H1 (cell line): ENCODE measurements around the gene CCDC198. TPM values are rescaled to one million over a fixed set of nuclear protein-coding genes. Genes with fewer than 3 reads are reported as not detected.

ENCODE experiments used
- CTCF ChIA-PET: fragments of 300-600 bp; sonication (Branson Sonifier 250); formaldehyde crosslinking; loops from one replicate; lab custom pipeline; 2021; ENCODE audit not compliant: partially characterized antibody; lab: Charles Lee
- POLR2A ChIA-PET: fragments of 300-600 bp; sonication (Branson Sonifier 250); formaldehyde crosslinking; loops from one replicate; lab custom pipeline; 2021; ENCODE audit warnings: inconsistent platforms; ENCODE audit not compliant: partially characterized antibody; lab: Charles Lee
- DNase-seq, 2 experiments: peaks; one replicate each; pipeline versions ENCODE4 v3.0.0 to v3.0.0-alpha.2; 2010 to 2022; ENCODE audit warnings: low spot score in 2 of 2, low read depth in 1 of 2, mixed read lengths in 1 of 2
- FAIRE-seq: peaks from 2 replicates; lab custom pipeline; 2011; peaks lifted over from hg19 to GRCh38; lab: Jason Lieb, UNC
- H2AFZ ChIP-seq: 2 replicates; pipeline ENCODE4 v1.8.1; 2012; ENCODE audit warnings: low read length, inconsistent platforms
- H2AK5ac ChIP-seq: 2 replicates; pipeline ENCODE4 v1.6.1; 2013; ENCODE audit warnings: low read depth, low read length
- H2BK120ac ChIP-seq: replicated peaks from 2 replicates; pipeline ENCODE3; 2013; ENCODE audit warnings: low read depth, low read length, inconsistent platforms
- H2BK12ac ChIP-seq: 2 replicates; pipeline ENCODE4 v1.6.1; 2013; ENCODE audit warnings: low read depth, low read length
- H2BK15ac ChIP-seq: 2 replicates; pipeline ENCODE4 v1.6.1; 2013; ENCODE audit warnings: low read length
- H2BK20ac ChIP-seq: 2 replicates; pipeline ENCODE4 v1.6.1; 2013; ENCODE audit warnings: low read length
- H2BK5ac ChIP-seq: 2 replicates; pipeline ENCODE4 v1.6.1; 2013; ENCODE audit warnings: low read depth, low read length
- H3K14ac ChIP-seq: 2 replicates; pipeline ENCODE4 v1.6.1; 2013; ENCODE audit warnings: inconsistent platforms; ENCODE audit not compliant: insufficient read length
- H3K18ac ChIP-seq: 2 replicates; pipeline ENCODE4 v1.6.1; 2013; ENCODE audit warnings: low read length; ENCODE audit errors: extremely low read depth
- H3K23ac ChIP-seq: 2 replicates; pipeline ENCODE4 v1.6.1; 2013; ENCODE audit warnings: inconsistent platforms; ENCODE audit not compliant: insufficient read length
- H3K23me2 ChIP-seq: 2 replicates; pipeline ENCODE4 v1.6.1; 2013; ENCODE audit warnings: low read depth, low read length
- H3K27ac ChIP-seq: 2 replicates; pipeline ENCODE4 v1.6.1; 2011; ENCODE audit warnings: low read depth, low read length, inconsistent platforms
- H3K27me3 ChIP-seq, 4 experiments: replicated peaks in 1 of 4; 1 replicate in 1 of 4; 2 replicates in 3 of 4; pipeline versions ENCODE4 v1.6.1 to v1.8.1; 2011 to 2013; ENCODE audit warnings: low read length in 3 of 4, mild to moderate bottlenecking in 3 of 4, inconsistent platforms in 2 of 4, mixed read lengths in 2 of 4, moderate library complexity in 1 of 4; ENCODE audit not compliant: control insufficient read depth in 3 of 4, insufficient read depth in 3 of 4; ENCODE audit errors: extremely low read depth in 1 of 4
- H3K36me3 ChIP-seq, 4 experiments: 2 replicates each; pipeline versions ENCODE4 v1.6.1 to v1.8.1; 2011 to 2013; ENCODE audit warnings: mild to moderate bottlenecking in 4 of 4, low read length in 3 of 4, moderate library complexity in 2 of 4, control low read depth in 1 of 4, inconsistent platforms in 1 of 4; ENCODE audit not compliant: insufficient read depth in 4 of 4, control insufficient read depth in 2 of 4
- H3K4ac ChIP-seq: replicated peaks from 2 replicates; pipeline ENCODE3; 2013; ENCODE audit warnings: low read length, low read depth, mixed read lengths, inconsistent platforms; ENCODE audit not compliant: insufficient read length
- H3K4me1 ChIP-seq, 4 experiments: replicated peaks in 1 of 4; 1 replicate in 1 of 4; 2 replicates in 3 of 4; pipeline versions ENCODE4 v1.6.1 to v1.8.1; 2011 to 2013; ENCODE audit warnings: low read length in 3 of 4, inconsistent platforms in 2 of 4, mixed read lengths in 1 of 4; ENCODE audit not compliant: insufficient read depth in 4 of 4, control insufficient read depth in 3 of 4
- H3K4me2 ChIP-seq, 2 experiments: 2 replicates each; pipeline versions ENCODE4 v1.6.1 to v1.8.1; 2011 to 2013; ENCODE audit warnings: low read depth in 2 of 2, low read length in 2 of 2, control low read depth in 1 of 2, inconsistent platforms in 1 of 2, mild to moderate bottlenecking in 1 of 2; ENCODE audit not compliant: insufficient read depth in 1 of 2
- H3K4me3 ChIP-seq, 4 experiments: fragments of 200-600, 300-600 bp in 1 of 4; sonication (generic), shearing (Covaris generic), sonication (Bioruptor Twin) in 1 of 4; 2 replicates each; pipeline versions ENCODE4 v1.5.1 to v1.8.1; 2011 to 2016; ENCODE audit warnings: low read length in 4 of 4, low read depth in 3 of 4, control low read depth in 2 of 4, inconsistent platforms in 2 of 4, mild to moderate bottlenecking in 2 of 4, mixed read lengths in 1 of 4, moderate library complexity in 1 of 4; ENCODE audit not compliant: insufficient read depth in 2 of 4; ENCODE audit errors: extremely low read depth in 1 of 4
- H3K56ac ChIP-seq: replicated peaks from 2 replicates; pipeline ENCODE3; 2013; ENCODE audit warnings: low read depth, mild to moderate bottlenecking, mixed read lengths, low read length, inconsistent platforms; ENCODE audit not compliant: insufficient read length
- H3K79me1 ChIP-seq: 2 replicates; pipeline ENCODE4 v1.6.1; 2013; ENCODE audit warnings: low read depth, low read length, control low read depth
- H3K79me2 ChIP-seq, 2 experiments: 2 replicates each; pipeline versions ENCODE4 v1.6.1 to v1.8.1; 2012 to 2013; ENCODE audit warnings: low read length in 2 of 2, mild to moderate bottlenecking in 2 of 2, inconsistent platforms in 1 of 2; ENCODE audit not compliant: insufficient read depth in 2 of 2, control insufficient read depth in 1 of 2
- H3K9ac ChIP-seq, 4 experiments: replicated peaks in 1 of 4; 1 replicate in 1 of 4; 2 replicates in 3 of 4; pipeline versions ENCODE4 v1.6.1 to v1.8.1; 2011 to 2013; ENCODE audit warnings: low read depth in 3 of 4, low read length in 3 of 4, control low read depth in 2 of 4, mild to moderate bottlenecking in 2 of 4, moderate library complexity in 2 of 4, inconsistent platforms in 1 of 4; ENCODE audit errors: extremely low read depth in 1 of 4
- H3K9me3 ChIP-seq, 2 experiments: 2 replicates each; pipeline versions ENCODE4 v1.6.1 to v1.8.1; 2012 to 2013; ENCODE audit warnings: mild to moderate bottlenecking in 2 of 2, moderate library complexity in 2 of 2, control low read depth in 1 of 2, inconsistent platforms in 1 of 2, low read depth in 1 of 2, low read length in 1 of 2, mixed read lengths in 1 of 2; ENCODE audit not compliant: insufficient read depth in 2 of 2
- H4K20me1 ChIP-seq, 2 experiments: replicated peaks in 1 of 2; 2 replicates each; pipeline versions ENCODE3 to v1.8.1; 2011 to 2013; ENCODE audit warnings: inconsistent platforms in 2 of 2, low read length in 2 of 2, mild to moderate bottlenecking in 1 of 2; ENCODE audit not compliant: insufficient read depth in 2 of 2, control insufficient read depth in 1 of 2
- H4K5ac ChIP-seq: 2 replicates; pipeline ENCODE4 v1.6.1; 2013; ENCODE audit warnings: low read length, low read depth, mixed read lengths, inconsistent platforms; ENCODE audit not compliant: insufficient read length
- H4K8ac ChIP-seq: 2 replicates; pipeline ENCODE4 v1.8.0; 2013; ENCODE audit warnings: mild to moderate bottlenecking, moderate library complexity, low read length, inconsistent platforms; ENCODE audit not compliant: insufficient read depth; ENCODE audit errors: extremely low read depth
- H4K91ac ChIP-seq: replicated peaks from 2 replicates; pipeline ENCODE3; 2013; ENCODE audit warnings: low read length, mixed read lengths, inconsistent platforms; ENCODE audit not compliant: insufficient read length
- BACH1 ChIP-seq: IDR thresholded peaks from 2 replicates; pipeline ENCODE4 v1.6.1; 2012; ENCODE audit warnings: low read length, improper control_type of control experiment
- BCL11A ChIP-seq, 2 experiments: IDR thresholded peaks; one replicate each; pipeline ENCODE4 v1.6.1; 2011; ENCODE audit warnings: low read depth in 2 of 2, low read length in 2 of 2, mild to moderate bottlenecking in 2 of 2
- CEBPB ChIP-seq: IDR thresholded peaks from 2 replicates; pipeline ENCODE4 v1.6.1; 2012; ENCODE audit warnings: low read depth, low read length
- CREB1 ChIP-seq: IDR thresholded peaks from 2 replicates; pipeline ENCODE4 v1.6.1; 2012; ENCODE audit warnings: inconsistent platforms
- CTBP2 ChIP-seq: IDR thresholded peaks from 2 replicates; pipeline ENCODE4 v1.7.0; 2011; ENCODE audit warnings: borderline replicate concordance, mild to moderate bottlenecking, moderate library complexity, mixed read lengths, low read length; ENCODE audit not compliant: insufficient read depth, insufficient read length
- GABPA ChIP-seq: IDR thresholded peaks from 2 replicates; pipeline ENCODE4 v1.6.1; 2011; ENCODE audit warnings: mild to moderate bottlenecking, low read length, moderate library complexity, borderline replicate concordance; ENCODE audit not compliant: insufficient read depth
- HDAC6 ChIP-seq: IDR thresholded peaks from one replicate; pipeline ENCODE4 v1.7.1; 2012; ENCODE audit warnings: low read depth, mild to moderate bottlenecking, inconsistent platforms, low read length, moderate library complexity
- KDM4A ChIP-seq: IDR thresholded peaks from one replicate; pipeline ENCODE4 v1.7.1; 2012; ENCODE audit warnings: low read depth, mild to moderate bottlenecking, moderate library complexity, low read length, inconsistent platforms; ENCODE audit not compliant: severe bottlenecking
- NANOG ChIP-seq: IDR thresholded peaks from 2 replicates; pipeline ENCODE4 v1.6.1; 2011; ENCODE audit warnings: low read length, low read depth, mild to moderate bottlenecking, inconsistent platforms; ENCODE audit not compliant: insufficient read depth, poor library complexity, severe bottlenecking
- POLR2AphosphoS5 ChIP-seq: IDR thresholded peaks from 2 replicates; pipeline ENCODE4 v1.6.1; 2011; ENCODE audit warnings: low read depth, low read length
- POU5F1 ChIP-seq: IDR thresholded peaks from 2 replicates; pipeline ENCODE4 v1.6.1; 2011; ENCODE audit warnings: low read depth, mild to moderate bottlenecking, low read length, moderate library complexity
- SP4 ChIP-seq: IDR thresholded peaks from 2 replicates; pipeline ENCODE4 v1.6.1; 2012; ENCODE audit warnings: low read length, inconsistent platforms
- SRF ChIP-seq: IDR thresholded peaks from 2 replicates; pipeline ENCODE4 v1.6.1; 2011; ENCODE audit warnings: mild to moderate bottlenecking, low read depth, low read length, moderate library complexity
- SUZ12 ChIP-seq: fragments of 200-600 bp; sonication (generic); IDR thresholded peaks from 2 replicates; pipeline ENCODE4 v1.6.1; 2012; ENCODE audit warnings: mild to moderate bottlenecking, inconsistent platforms, low read length, moderate library complexity, mixed read lengths
- TAF1 ChIP-seq: IDR thresholded peaks from 2 replicates; pipeline ENCODE4 v1.6.1; 2011; ENCODE audit warnings: mild to moderate bottlenecking, low read depth, low read length
- ZNF274 ChIP-seq: IDR thresholded peaks from 2 replicates; pipeline ENCODE4 v1.7.0; 2012; ENCODE audit warnings: low read length, borderline replicate concordance; ENCODE audit errors: extremely low read depth
- WGBS, 2 experiments: shearing (Covaris generic) in 1 of 2; methylation state at CpG; one replicate each; pipeline versions ENCODE4 v1.1.6 to v1.1.7; 2013 to 2015; ENCODE audit warnings: low lambda C conversion rate in 2 of 2, mixed read lengths in 2 of 2, inconsistent platforms in 1 of 2, low coverage in 1 of 2, missing lambda C conversion rate in 1 of 2; ENCODE audit not compliant: insufficient replicate concordance in 2 of 2, insufficient coverage in 1 of 2, insufficient read length in 1 of 2; ENCODE audit errors: extremely low coverage in 1 of 2, missing lambda C conversion rate in 1 of 2; 5-methylcytosine and 5-hydroxymethylcytosine counted together
- polyA plus RNA-seq, 7 experiments: library from polyadenylated mRNA; depleted of rRNA in 3 of 7; stranded (reverse) in 5 of 7; unstranded in 2 of 7; fragments of >200 nt in 5 of 7; fragments of 200-250 nt in 2 of 7; gene quantifications; 1 replicate in 5 of 7; 2 replicates in 1 of 7; 4 replicates in 1 of 7; pipeline versions ENCODE4 v1.2.1 to v1.2.3, GENCODE V29; 2011 to 2013; ENCODE audit warnings: missing spikeins in 2 of 7, mixed read lengths in 2 of 7
- total RNA-seq: library from RNA; stranded (reverse); fragmentation: NEBNext Ultra II Directional; extraction: Animal tissue kit (Norgen Biotek cat#: 25700); gene quantifications from 2 replicates; pipeline ENCODE4 v1.2.1, GENCODE V29; 2021

CCDC198 gene
- total and polyA plus RNA-seq, 2 of the 8 experiments (the other 6 are each of a cell fraction or from before 2014, with no cell fraction given): not detected

DNA sequence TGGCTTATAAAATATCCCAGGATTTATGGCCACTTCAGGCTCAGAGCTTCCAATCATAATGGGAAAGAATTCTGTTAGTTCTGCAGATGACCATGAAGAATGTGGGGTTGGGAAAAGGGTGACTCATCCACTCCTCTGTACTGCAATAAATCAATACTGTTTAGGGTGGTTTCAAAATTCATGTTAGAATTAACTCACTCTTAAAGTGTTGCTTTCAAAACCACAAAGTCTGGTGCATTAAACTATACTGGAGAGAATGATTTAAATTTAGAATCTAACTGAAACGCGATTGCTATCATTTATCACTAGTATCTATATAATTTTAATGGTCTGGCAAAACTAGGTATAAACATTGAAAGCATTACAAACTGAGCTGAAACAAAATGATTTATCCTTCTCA is 798 bp downstream of the CCDC198 start:
- no peak overlapping the region for H3K4me2 ChIP-seq
- no peak overlapping the region for H3K18ac ChIP-seq
- no peak overlapping the region for H2BK5ac ChIP-seq
- no peak overlapping the region for H3K4ac ChIP-seq
- H3K27me3 ChIP-seq: no peaks in the 10 kb centered on the region
- no peak overlapping the region for H3K9ac ChIP-seq
- ChIA-PET POLR2A (no interaction called here), CTCF (interaction anchor here (0.6 to 1.1 kb wide), 4 partner anchors 12 to 150 kb away, joined by 3 to 5 read pairs (median 4); no protein-coding TSS in a partner anchor)
- H2BK120ac ChIP-seq: no peak overlapping the region
- no peaks in the 10 kb centered on the region for H4K20me1 ChIP-seq
- H3K23ac ChIP-seq: no peak overlapping the region
- no peaks in the 10 kb centered on the region for H3K9me3 ChIP-seq
- no peaks in the 10 kb centered on the region; the same call in 1 of the 2 replicates for H3K23me2 ChIP-seq
- DNase-seq (no peak), FAIRE-seq (no peak)
- no peak overlapping the region for H2AK5ac ChIP-seq
- no peak overlapping the region for H2AFZ ChIP-seq
- no peak overlapping the region for H3K56ac ChIP-seq
- no peak overlapping the region for H2BK15ac ChIP-seq
- no peak overlapping the region for H4K5ac ChIP-seq
- peaks cover 0 to 5% (median 0%) of the 10 kb centered on the region in 4 experiments; a peak in 3 of 7 replicates for H3K4me1 ChIP-seq
- no peak overlapping the region for H3K27ac ChIP-seq
- no peak overlapping the region for H2BK12ac ChIP-seq
- no peak overlapping the region for H3K4me3 ChIP-seq
- WGBS, 2 experiments: 94% methylated on average over 2 of the region's 2 CpGs; no CpG with 5 or more reads in 1 of the 2 experiments
- H3K79me1 ChIP-seq: no peaks in the 10 kb centered on the region
- no peak overlapping the region for H2BK20ac ChIP-seq
- H3K79me2 ChIP-seq: no peaks in the 10 kb centered on the region
- no peaks in the 10 kb centered on the region for H3K36me3 ChIP-seq
- no peak overlapping the region for H3K14ac ChIP-seq
- H4K91ac ChIP-seq: no peak overlapping the region
- H4K8ac ChIP-seq: no peak overlapping the region
- TF ChIP-seq CREB1 (no peak), SUZ12 (no peak), BCL11A (IDR thresholded peaks at IDR 0.05; ENCODE audit: low read depth in 2 of 2, low read length in 2 of 2) (no peak), POU5F1 (no peak), GABPA (no peak), TAF1 (no peak), HDAC6 (no peak), SP4 (no peak), SRF (no peak), KDM4A (no peak), CEBPB (no peak), ZNF274 (no peak), NANOG (no peak), POLR2AphosphoS5 (no peak), CTBP2 (no peak), BACH1 (no peak)
